GM19395 (cell line): Measurements from ENCODE around the gene AKNA.

ENCODE experiments used
- ATAC-seq: cut with Tn5 transposase; IDR thresholded peaks from one replicate; pipeline ENCODE4 v1.9.1; 2021; ENCODE audit warnings: mild to moderate bottlenecking, moderate library complexity; ENCODE audit not compliant: unreplicated experiment

Gene AKNA

DNA sequence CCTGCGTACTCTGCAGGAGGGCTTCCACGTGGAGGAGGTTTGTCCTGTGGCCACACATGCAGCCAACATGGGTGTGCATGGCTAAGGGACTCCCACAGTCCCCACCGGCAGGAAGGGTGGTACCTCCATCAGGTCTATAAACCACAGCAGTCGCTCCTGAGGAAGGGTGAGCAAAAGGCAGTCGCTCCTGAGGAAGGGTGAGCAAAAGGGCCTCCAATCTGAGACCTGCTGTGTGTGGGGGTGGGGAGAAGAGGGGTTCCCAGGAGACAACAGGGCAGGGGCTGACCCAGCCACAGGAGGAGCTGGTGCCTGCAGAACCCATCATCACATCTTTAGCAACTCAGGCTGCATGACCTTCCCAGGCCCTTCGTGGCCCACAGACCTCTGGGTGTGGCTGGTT, 30.3 kb upstream of the AKNA start:
- no peak for ATAC-seq

- ATAC-seq: no peak
Measured at GRCh38 chr9:114417511-114417910, 29.7 kb upstream of the AKNA start.

- no peak for ATAC-seq
Measured at GRCh38 chr9:114416906-114417305, 29.1 kb upstream of the AKNA start.

- ATAC-seq: no peak
Measured at GRCh38 chr9:114416290-114416689, 28.5 kb upstream of the AKNA start.

GRCh38 chr9:114414346-114414745, 26.6 kb upstream of the AKNA start:
- no peak for ATAC-seq

DNA sequence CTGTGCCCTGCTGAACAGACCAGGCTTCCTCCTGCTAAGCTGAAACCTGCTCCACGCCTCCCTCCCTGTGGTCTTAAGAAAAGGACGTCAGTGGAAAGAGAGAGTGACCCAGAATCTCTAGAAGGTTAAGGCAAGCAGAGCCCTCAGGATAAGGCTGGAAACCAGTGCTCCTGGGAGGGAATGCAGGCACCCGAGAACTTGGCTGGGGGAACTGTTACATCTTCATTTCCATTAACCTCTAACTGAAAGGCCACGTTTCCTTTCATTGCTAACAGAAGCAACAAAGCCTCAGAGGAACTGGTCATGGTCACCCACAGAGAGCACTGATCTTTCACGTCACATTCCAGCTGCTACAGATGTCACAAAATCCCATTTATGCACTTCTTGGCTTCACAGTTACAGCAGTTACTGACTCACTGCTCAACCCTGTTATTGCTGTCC, 26.1 kb upstream of the AKNA start:
- ATAC-seq: no peak

- ATAC-seq: no peak
Measured at GRCh38 chr9:114412048-114412683, 24.4 kb upstream of the AKNA start.

DNA sequence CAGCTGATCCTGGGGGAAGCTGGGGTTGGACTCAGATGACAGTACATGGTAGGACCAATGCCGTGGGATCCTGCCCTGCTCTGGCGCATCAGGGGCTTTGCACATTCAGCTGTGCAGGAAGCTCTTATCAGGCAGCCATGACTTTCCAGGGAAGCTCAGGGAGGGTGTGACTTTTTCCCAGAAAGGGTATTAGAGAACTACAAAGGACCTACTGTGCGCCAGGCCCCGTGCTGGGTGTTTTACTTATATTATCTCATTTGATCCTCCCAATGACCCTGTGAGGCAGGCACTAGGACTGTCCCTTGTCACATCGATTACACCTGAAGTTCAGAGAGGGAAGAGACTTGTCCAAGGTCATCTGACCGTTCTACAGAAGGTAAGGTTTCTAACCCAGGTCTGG, 23.7 kb upstream of the AKNA start:
- ATAC-seq: no peak

DNA sequence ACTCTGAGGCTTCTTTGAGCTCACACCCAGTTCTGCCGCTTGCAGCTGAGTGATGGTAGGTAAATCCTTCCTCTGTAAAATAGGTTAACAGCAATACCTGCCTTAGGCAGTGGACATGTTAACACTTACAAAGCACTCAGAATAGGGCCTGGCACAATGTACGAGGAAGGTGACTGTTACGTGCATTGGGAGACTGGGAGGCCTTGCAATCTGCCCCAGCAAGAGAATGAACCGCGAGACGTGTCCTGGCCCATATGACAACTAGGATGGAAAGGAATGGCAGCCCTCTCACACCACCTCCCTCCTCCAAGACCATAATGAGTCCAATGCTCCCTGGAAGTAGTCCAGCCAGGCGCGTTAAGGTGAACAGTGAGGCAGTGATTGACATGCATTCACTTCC, 23.1 kb upstream of the AKNA start:
- ATAC-seq: no peak

DNA sequence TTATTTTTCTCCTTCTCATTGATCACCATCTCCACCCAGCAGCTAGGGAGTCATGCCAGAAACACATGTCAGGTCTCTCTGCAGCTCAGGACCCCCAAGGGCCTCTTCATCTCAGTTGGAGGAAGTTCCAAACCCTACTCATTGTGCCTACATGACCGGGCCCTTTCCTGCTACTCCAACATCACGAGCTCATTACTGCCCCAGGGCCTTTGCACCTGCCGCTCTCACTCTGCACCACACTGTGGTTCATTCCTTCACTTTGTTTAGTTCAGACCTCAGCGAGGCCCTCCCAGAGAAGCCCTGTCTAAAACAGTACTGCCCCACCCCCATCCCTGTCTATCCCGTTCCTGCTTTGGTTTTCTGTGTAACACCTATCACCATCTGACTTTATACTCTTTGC, 22.1 kb upstream of the AKNA start:
- ATAC-seq: no peak

DNA sequence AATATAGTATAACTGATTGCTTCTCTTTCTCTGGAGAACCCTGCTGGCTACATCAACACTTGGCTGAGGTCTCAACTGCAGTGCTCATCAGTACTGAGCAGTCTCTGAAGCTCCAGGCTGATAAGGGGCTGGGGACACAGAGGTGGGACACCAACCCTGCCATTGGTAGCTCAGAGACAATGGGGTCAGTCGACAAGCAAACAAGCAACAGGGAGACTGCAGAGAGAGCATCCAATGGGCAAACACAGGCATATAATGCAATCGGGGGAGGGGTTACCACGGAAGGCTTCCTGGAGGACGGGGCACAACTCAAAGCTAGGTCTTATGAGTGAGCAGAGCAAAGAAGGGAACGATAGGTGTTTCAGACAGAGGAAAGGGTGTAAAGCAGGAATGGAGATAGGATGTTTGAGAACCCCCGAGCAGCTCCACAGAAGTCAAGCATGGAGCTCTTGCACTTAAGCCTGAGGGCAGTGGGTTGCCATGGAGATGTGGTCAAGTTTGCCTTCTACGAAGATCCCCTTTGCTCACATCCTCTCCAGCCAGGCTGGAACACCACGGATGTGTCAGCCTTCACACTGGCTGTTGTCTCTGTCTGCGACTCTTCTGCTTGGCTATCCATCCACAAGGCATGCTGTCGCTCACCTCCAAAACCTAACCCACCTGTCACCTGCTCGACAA, 21.5 kb upstream of the AKNA start:
- ATAC-seq: no peak

- ATAC-seq: no peak
Measured at GRCh38 chr9:114408645-114409044, 20.9 kb upstream of the AKNA start.

GRCh38 chr9:114407889-114408288, 20.1 kb upstream of the AKNA start:
- no peak for ATAC-seq

DNA sequence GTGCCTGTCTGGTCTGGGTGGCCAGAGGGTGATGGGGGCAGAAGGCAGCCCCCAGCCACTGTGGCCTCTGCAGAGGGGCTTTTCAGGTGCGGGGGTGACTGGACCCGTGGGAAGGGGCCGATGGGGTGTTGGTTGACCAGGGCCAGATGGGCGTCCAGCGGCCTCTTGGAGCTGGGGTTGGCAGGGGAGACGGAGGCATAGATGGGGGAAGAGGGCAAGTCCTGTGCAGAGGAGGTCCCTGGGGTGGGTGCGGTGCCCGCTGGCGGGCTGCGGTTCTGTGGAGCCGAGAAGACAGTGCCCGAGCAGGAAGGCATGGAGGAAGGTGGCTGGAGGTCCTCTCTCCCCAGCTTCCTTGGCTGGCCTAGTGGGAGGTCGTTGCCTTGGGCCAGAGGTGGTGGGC, 18.7 kb upstream of the AKNA start:
- ATAC-seq: no peak

DNA sequence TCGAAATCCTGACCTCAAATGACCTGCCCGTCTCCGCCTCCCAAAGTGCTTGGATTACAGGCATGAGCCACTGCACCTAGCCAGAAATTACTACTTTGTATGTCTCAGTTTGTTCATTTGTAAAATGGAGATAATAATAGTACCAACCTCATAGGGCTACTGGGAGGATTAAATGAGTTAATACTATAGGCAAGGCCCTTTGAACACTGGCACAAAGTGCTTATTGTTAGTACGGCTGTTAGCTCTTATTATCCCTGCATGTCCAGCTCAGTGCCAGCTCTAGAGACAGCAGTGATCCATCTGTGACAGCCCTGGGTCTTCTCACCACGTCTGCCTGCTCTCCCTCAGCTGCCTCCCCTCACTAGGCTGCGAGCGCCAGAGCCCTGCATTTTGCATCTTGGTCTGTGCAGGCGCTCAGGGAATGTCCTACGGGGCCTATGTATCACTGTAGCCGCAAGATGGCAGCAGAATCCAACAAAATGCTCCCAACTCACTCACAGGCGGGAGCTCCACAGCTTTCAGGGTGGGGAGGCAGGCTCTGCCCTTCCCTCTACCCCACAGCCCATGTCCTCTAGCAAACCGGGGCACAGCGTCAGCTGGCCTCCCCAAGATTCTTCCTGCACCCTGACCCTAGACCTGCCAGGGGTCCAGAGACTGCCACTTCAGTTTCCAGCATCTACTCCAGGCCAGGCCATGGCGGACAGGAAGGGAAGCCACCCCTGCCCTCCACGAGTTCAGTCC, 17.7 kb upstream of the AKNA start:
- ATAC-seq: peak; percentile 92

GRCh38 chr9:114404531-114404930, 16.7 kb upstream of the AKNA start:
- no peak for ATAC-seq

- no peak for ATAC-seq
Measured at GRCh38 chr9:114403153-114403756, 15.5 kb upstream of the AKNA start.

GRCh38 chr9:114401344-114401743, 13.6 kb upstream of the AKNA start:
- ATAC-seq: no peak

DNA sequence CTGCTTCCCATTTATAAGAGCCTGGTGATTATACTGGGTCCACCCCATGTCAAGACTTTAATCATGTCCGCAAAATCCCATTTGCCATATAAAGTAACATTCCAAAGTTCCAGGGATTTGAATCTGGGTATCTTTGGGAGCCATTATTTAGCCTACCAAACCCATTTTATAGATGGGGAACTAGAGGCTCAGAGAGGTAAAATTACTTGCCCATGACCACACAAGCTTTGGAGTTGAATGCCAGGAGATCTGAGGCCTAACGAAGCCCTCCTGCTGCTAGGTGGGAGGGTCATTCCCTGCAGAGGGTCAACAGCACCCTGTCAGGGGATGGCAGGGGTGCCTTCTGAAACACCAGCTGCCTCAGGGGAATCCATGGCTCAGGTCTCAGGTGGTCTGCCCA, 13.0 kb upstream of the AKNA start:
- no peak for ATAC-seq

DNA sequence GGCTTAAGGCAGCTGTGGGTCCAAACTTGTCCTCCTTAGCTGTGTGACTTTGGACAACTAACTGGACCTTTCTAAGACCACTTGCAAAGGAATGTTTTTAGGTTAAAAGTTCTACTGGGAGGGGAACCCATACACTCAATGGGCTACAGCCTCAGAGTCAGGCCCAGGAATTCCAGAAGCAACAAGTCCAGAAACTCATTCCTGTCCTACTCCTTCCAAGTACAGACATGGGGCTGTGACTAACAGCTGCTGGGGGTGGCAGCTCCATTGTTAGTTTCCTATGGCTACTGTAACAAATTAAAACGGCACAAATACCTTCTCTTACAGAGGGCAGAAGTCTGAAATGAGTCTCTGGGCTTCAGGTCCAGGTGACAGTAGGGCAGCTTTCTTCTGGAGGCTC, 12.4 kb upstream of the AKNA start:
- ATAC-seq: no peak

DNA sequence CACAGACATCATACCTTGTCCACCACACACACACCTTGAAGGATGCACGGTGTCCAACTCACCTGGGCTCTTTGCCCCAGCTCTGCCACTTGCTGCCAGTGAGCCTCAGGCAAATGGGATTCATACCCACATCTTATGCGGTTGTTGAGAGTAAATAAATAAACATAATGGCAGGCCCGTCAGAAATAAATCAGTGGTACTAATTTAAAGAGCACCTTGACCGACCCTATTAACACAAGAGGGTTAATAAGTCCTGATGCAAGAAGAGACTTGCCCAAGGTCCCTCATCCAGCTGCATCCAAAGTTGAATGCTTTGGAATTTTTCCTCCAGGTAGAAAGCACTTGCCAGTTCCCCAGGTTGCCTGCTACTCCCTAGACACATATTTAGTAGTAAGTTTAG, 11.6 kb upstream of the AKNA start:
- no peak for ATAC-seq
